Thyroid gland (tissue), 4 donors: ENCODE data around the gene SPSB4.

Source experiments
- POLR2A ChIP-seq, 2 donors: fragments of 450-650 bp; IDR thresholded peaks; one replicate each; pipeline ENCODE4 v1.6.1; 2017; ENCODE audit warnings: antibody characterized with exemption in 2 of 2, mild to moderate bottlenecking in 2 of 2, moderate library complexity in 1 of 2
- TF ChIP-seq, protein P1 (sequence below), 6 experiments: fragments of 200-600 bp in 3 of 6; fragments of 450-650 bp in 3 of 6; sonication (generic) in 3 of 6; IDR thresholded peaks; one replicate each; pipeline ENCODE4 v1.5.1; 2016 to 2019; ENCODE audit warnings: antibody characterized with exemption in 6 of 6, mild to moderate bottlenecking in 2 of 6, inconsistent platforms in 1 of 6, moderate library complexity in 1 of 6

DNA sequence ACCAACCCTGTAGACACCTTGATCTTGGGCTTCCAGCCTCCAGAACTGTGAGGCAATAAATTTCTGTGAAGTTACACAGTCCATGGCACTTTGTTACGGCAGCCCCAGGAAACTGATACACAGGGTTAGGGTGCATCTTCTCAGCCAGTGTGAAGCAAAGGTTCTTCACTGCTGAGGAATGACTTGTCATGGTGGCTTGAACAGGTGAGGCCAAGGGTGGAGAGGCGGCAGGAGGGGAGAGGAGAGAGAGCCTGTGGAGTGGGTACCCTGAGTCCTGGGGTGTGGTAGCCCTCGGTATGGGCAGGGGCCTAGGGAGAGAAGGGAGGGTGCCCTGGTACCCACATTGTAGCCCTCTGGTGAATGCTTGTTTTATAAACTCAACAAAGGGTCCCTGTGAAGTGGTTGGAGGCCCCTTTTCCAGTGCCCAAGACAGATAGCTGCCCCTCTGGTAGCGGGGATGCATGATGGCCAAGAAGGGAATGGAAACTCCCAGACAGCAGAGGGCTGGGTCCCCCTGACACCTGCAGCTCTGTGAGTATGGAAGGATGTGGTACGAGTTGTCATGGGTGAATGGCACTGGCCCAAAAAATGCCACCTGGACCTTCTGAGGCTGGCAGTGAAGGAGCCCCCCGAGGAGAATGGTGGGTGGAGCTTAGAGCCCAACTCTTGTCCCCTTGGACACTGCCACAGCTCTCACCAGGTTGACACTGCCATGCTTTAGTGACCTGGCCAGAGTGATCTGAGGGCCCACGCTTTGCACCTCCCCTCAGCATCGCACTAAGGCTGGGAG, 49.6 kb downstream of the SPSB4 start:
- TF ChIP-seq, protein P1, sequence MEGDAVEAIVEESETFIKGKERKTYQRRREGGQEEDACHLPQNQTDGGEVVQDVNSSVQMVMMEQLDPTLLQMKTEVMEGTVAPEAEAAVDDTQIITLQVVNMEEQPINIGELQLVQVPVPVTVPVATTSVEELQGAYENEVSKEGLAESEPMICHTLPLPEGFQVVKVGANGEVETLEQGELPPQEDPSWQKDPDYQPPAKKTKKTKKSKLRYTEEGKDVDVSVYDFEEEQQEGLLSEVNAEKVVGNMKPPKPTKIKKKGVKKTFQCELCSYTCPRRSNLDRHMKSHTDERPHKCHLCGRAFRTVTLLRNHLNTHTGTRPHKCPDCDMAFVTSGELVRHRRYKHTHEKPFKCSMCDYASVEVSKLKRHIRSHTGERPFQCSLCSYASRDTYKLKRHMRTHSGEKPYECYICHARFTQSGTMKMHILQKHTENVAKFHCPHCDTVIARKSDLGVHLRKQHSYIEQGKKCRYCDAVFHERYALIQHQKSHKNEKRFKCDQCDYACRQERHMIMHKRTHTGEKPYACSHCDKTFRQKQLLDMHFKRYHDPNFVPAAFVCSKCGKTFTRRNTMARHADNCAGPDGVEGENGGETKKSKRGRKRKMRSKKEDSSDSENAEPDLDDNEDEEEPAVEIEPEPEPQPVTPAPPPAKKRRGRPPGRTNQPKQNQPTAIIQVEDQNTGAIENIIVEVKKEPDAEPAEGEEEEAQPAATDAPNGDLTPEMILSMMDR (IDR thresholded peaks at IDR 0.05) = no peak
- TF ChIP-seq POLR2A (IDR thresholded peaks at IDR 0.05) = no peak
